Peyer's patch (tissue), 4 donors: ENCODE data around the gene DHX36.

Experiments used
- POLR2A ChIP-seq, 2 donors: fragments of 450-650 bp; IDR thresholded peaks; one replicate each; pipeline ENCODE4 v1.5.1; 2017; ENCODE audit warnings: antibody characterized with exemption in 2 of 2, mild to moderate bottlenecking in 2 of 2, moderate library complexity in 2 of 2
- TF ChIP-seq, protein P1 (sequence below), 6 experiments: fragments of 450-650 bp in 4 of 6; fragments of 200-600 bp in 2 of 6; sonication (generic) in 1 of 6; IDR thresholded peaks; one replicate each; pipeline ENCODE4 v1.5.1; 2017 to 2019; ENCODE audit warnings: antibody characterized with exemption in 6 of 6, mild to moderate bottlenecking in 3 of 6, moderate library complexity in 1 of 6

DNA sequence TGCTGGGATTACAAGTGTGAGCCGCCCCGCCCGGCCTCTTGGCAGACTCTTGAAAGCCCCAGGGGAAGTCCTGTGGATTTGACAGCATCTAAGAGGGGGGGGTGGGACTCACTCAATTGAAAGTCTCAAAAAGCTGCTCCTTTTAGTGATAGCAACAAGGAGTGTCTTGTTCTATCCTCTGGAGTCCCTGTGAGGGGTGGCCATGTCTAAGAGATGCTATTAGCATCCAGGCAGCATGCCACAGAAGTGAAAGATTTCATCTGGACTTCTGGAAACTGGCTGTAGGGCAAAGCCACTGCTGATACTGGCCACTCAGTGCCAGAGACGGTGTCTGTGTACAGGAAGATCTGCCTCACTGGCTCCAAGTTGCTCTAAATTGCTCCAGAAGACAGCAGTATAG is 74.0 kb downstream of the DHX36 start:
- TF ChIP-seq, protein P1, sequence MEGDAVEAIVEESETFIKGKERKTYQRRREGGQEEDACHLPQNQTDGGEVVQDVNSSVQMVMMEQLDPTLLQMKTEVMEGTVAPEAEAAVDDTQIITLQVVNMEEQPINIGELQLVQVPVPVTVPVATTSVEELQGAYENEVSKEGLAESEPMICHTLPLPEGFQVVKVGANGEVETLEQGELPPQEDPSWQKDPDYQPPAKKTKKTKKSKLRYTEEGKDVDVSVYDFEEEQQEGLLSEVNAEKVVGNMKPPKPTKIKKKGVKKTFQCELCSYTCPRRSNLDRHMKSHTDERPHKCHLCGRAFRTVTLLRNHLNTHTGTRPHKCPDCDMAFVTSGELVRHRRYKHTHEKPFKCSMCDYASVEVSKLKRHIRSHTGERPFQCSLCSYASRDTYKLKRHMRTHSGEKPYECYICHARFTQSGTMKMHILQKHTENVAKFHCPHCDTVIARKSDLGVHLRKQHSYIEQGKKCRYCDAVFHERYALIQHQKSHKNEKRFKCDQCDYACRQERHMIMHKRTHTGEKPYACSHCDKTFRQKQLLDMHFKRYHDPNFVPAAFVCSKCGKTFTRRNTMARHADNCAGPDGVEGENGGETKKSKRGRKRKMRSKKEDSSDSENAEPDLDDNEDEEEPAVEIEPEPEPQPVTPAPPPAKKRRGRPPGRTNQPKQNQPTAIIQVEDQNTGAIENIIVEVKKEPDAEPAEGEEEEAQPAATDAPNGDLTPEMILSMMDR (IDR thresholded peaks at IDR 0.05): no peak
- no peak for TF ChIP-seq POLR2A (IDR thresholded peaks at IDR 0.05)
